ENCODE measurements around the gene ADGRL1. TPM values are rescaled to one million over a fixed set of nuclear protein-coding genes. Genes with fewer than 3 reads are reported as not detected.
A peak's percentile ranks its signal among the peaks of the same experiment; 100 is the strongest.
"Not testable (repeated sequence)": the region's sequence is repeated elsewhere in the genome, so short reads cannot be mapped to it uniquely, and the experiment has no call there.

The ADGRL1 gene
- polyA plus RNA-seq, 1 of the 3 experiments (the other 2 are of a cell fraction) = 13.4 TPM

DNA sequence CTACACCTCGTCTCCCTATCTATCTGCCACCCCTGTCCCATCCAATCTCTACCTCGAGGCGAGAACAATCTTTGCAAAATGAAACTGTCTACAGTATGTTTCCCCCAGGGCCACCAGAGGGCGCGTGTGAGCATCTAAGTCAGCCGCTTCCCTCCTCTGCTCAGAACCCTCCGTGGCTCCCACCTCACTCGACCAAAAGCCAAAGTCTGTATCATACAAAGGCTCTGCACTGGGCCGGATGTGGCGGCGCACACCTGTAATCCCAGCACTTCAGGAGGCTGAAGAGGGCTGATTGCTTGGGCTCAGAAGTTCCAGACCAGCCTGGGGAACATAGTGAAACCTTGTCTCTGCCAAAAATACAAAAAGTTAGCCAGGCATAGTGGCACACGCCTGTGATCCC is 9.9 kb downstream of the ADGRL1 start:
- H3K79me2 ChIP-seq (ENCODE audit: insufficient read depth); H2AFZ ChIP-seq (ENCODE audit: low read depth); H3K36me3 ChIP-seq (replicated peaks in 1 of 2; ENCODE audit: control insufficient read depth in 1 of 2, insufficient read depth in 2 of 2, low read length in 1 of 2); H3K4me2 ChIP-seq; H3K4me3 ChIP-seq (ENCODE audit: low read depth in 2 of 2, low read length in 1 of 2); H3K9me3 ChIP-seq; H3K9me2 ChIP-seq; H3F3A ChIP-seq (replicated peaks; ENCODE audit: insufficient read depth); H3K9ac ChIP-seq; H3K27me3 ChIP-seq (ENCODE audit: insufficient read depth); H3K27ac ChIP-seq (ENCODE audit: low read depth in 2 of 2, low read length in 1 of 2); POLR2A ChIA-PET; H4K20me1 ChIP-seq (ENCODE audit: insufficient read depth); H3K4me1 ChIP-seq (ENCODE audit: control insufficient read depth in 1 of 2, insufficient read depth in 2 of 2, low read depth in 1 of 2, low read length in 1 of 2): not testable (repeated sequence)
- peak; percentile 66 for DNase-seq
- TF ChIP-seq RAD21 (IDR thresholded peaks at IDR 0.05; ENCODE audit: low read length) = peak; percentile 51
- TF ChIP-seq, protein P1, sequence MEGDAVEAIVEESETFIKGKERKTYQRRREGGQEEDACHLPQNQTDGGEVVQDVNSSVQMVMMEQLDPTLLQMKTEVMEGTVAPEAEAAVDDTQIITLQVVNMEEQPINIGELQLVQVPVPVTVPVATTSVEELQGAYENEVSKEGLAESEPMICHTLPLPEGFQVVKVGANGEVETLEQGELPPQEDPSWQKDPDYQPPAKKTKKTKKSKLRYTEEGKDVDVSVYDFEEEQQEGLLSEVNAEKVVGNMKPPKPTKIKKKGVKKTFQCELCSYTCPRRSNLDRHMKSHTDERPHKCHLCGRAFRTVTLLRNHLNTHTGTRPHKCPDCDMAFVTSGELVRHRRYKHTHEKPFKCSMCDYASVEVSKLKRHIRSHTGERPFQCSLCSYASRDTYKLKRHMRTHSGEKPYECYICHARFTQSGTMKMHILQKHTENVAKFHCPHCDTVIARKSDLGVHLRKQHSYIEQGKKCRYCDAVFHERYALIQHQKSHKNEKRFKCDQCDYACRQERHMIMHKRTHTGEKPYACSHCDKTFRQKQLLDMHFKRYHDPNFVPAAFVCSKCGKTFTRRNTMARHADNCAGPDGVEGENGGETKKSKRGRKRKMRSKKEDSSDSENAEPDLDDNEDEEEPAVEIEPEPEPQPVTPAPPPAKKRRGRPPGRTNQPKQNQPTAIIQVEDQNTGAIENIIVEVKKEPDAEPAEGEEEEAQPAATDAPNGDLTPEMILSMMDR (IDR thresholded peaks at IDR 0.05) = peak; percentile 77
- 0 out of 2 replicates have a peak, but pooled peaks have one; percentile 30 for TF ChIP-seq RCOR1 (IDR thresholded peaks at IDR 0.05; ENCODE audit: low read length)
- TF ChIP-seq SMC3 (IDR thresholded peaks at IDR 0.05; ENCODE audit: low read depth, low read length) = peak; percentile 70
- WGBS (ENCODE audit: low lambda C conversion rate) = 29% methylated on average over 11 of the region's 12 CpGs
- CTCF ChIA-PET = interaction anchor here (1.4 to 5.8 kb wide), 2 partner anchors 51 to 152 kb away, joined by 4 to 64 read pairs; no protein-coding TSS in a partner anchor

GRCh38 chr19:14195216-14195615 is 10.8 kb downstream of the ADGRL1 start:
- H3F3A ChIP-seq (replicated peaks; ENCODE audit: insufficient read depth); H3K9me3 ChIP-seq; H3K36me3 ChIP-seq (replicated peaks in 1 of 2; ENCODE audit: control insufficient read depth in 1 of 2, insufficient read depth in 2 of 2, low read length in 1 of 2); H3K9ac ChIP-seq; H3K4me2 ChIP-seq; H3K4me1 ChIP-seq (ENCODE audit: control insufficient read depth in 1 of 2, insufficient read depth in 2 of 2, low read depth in 1 of 2, low read length in 1 of 2); DNase-seq; H2AFZ ChIP-seq (ENCODE audit: low read depth); H3K27me3 ChIP-seq (ENCODE audit: insufficient read depth); H3K27ac ChIP-seq (ENCODE audit: low read depth in 2 of 2, low read length in 1 of 2); H3K9me2 ChIP-seq; POLR2A ChIA-PET; H4K20me1 ChIP-seq (ENCODE audit: insufficient read depth); H3K4me3 ChIP-seq (ENCODE audit: low read depth in 2 of 2, low read length in 1 of 2); H3K79me2 ChIP-seq (ENCODE audit: insufficient read depth): not testable (repeated sequence)
- WGBS (ENCODE audit: low lambda C conversion rate) = 87% methylated on average over 7 of the region's 12 CpGs
- CTCF ChIA-PET = interaction anchor here (0.6 to 5.8 kb wide), 2 partner anchors 45 to 153 kb away, joined by 3 to 64 read pairs; no protein-coding TSS in a partner anchor

DNA sequence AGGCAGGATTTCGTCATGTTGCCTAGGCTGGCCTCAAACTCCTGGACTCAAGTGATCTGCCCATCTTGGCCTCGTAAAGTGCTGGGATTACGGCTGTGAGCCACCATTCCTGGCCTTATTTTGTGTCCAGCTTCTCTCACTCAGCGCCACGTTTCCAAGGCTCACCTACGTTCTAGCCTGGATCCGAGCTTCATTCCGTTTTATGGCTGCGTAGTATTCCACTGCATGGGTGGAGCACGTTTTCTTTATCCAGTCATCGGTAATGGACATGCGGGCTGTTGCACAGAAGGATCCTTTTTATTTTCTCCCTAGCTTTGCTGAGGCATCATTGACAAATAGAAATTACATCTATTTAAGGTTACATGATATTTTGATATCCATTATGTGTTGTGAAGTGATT is 16.6 kb downstream of the ADGRL1 start:
- DNase-seq = no peak

DNA sequence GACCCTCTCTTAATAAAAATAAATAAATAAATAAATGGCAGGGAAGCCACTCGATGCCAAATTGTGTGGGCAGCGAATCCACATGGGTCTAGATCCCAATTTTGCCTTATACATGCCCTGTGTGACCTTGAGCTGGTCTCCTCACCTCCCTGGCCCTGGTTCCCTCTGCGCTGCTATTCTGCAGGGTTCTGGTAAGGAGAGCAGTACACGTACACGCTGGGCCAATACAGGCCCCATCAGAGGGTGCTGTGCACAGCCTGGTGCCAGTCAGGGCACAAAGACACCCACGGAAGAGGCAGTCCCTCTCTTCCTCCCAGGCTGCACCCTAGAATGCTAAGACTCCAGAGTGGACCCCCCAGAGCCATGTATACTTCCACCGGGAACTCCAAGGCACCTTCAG is 17.9 kb downstream of the ADGRL1 start:
- H3K4me3 ChIP-seq (ENCODE audit: low read depth in 2 of 2, low read length in 1 of 2); H3F3A ChIP-seq (replicated peaks; ENCODE audit: insufficient read depth); H3K9ac ChIP-seq; H3K9me2 ChIP-seq; H4K20me1 ChIP-seq (ENCODE audit: insufficient read depth); H3K36me3 ChIP-seq (replicated peaks in 1 of 2; ENCODE audit: control insufficient read depth in 1 of 2, insufficient read depth in 2 of 2, low read length in 1 of 2); H3K9me3 ChIP-seq; CTCF ChIA-PET; DNase-seq; H3K79me2 ChIP-seq (ENCODE audit: insufficient read depth); POLR2A ChIA-PET; H3K27ac ChIP-seq (ENCODE audit: low read depth in 2 of 2, low read length in 1 of 2); H2AFZ ChIP-seq (ENCODE audit: low read depth); H3K27me3 ChIP-seq (ENCODE audit: insufficient read depth); H3K4me2 ChIP-seq: not testable (repeated sequence)
- peaks cover 0 to 10% of the 10 kb centered on the region in 2 experiments; a peak in 1 of 4 replicates for H3K4me1 ChIP-seq (ENCODE audit: control insufficient read depth in 1 of 2, insufficient read depth in 2 of 2, low read depth in 1 of 2, low read length in 1 of 2)
- 97% methylated on average over 4 of the region's 7 CpGs for WGBS (ENCODE audit: low lambda C conversion rate)

More for the DNA sequence above, 16.6 kb downstream of the ADGRL1 start:
- Histone ChIP-seq H3K36me3 (replicated peaks in 1 of 2; ENCODE audit: control insufficient read depth in 1 of 2, insufficient read depth in 2 of 2, low read length in 1 of 2) (no peaks in the 10 kb centered on the region), H3K4me1 (ENCODE audit: control insufficient read depth in 1 of 2, insufficient read depth in 2 of 2, low read depth in 1 of 2, low read length in 1 of 2) (peaks cover 0 to 3% of the 10 kb centered on the region in 2 experiments; a peak in 1 of 4 replicates), H3K27me3 (ENCODE audit: insufficient read depth) (no peaks in the 10 kb centered on the region), H2AFZ (ENCODE audit: low read depth) (no peak overlapping the region), H3K79me2 (ENCODE audit: insufficient read depth) (no peaks in the 10 kb centered on the region), H3K27ac (ENCODE audit: low read depth in 2 of 2, low read length in 1 of 2) (no peak overlapping the region), H3K9ac (no peak overlapping the region), H3K9me2 (no peaks in the 10 kb centered on the region), H3K9me3 (no peaks in the 10 kb centered on the region), H4K20me1 (ENCODE audit: insufficient read depth) (0 out of 2 replicates have a peak, but pooled peaks cover 4% of the 10 kb centered on the region), H3K4me3 (ENCODE audit: low read depth in 2 of 2, low read length in 1 of 2) (no peak overlapping the region), H3F3A (replicated peaks; ENCODE audit: insufficient read depth) (no peaks in the 10 kb centered on the region), H3K4me2 (no peak overlapping the region)
- POLR2A ChIA-PET = interaction anchor here (0.5 kb wide), 1 partner anchor 53 kb away, joined by 3 read pairs; the partner anchor contains the start of gene ASF1B
- no peak for TF ChIP-seq RFX5 (IDR thresholded peaks at IDR 0.05; ENCODE audit: low read length)
- TF ChIP-seq IRF3 (IDR thresholded peaks at IDR 0.05; ENCODE audit: low read depth, low read length) = no peak
- no peak for TF ChIP-seq SIN3A (IDR thresholded peaks at IDR 0.05; ENCODE audit: borderline replicate concordance, low read depth, low read length)
- TF ChIP-seq ELF1 (IDR thresholded peaks at IDR 0.05) = no peak
- 96% methylated on average over 12 of the region's 12 CpGs for WGBS (ENCODE audit: low lambda C conversion rate)
- CTCF ChIA-PET = interaction anchor here (1.2 kb wide), 1 partner anchor 291 kb away, joined by 3 read pairs; no protein-coding TSS in a partner anchor
